Measurements from ENCODE around the gene MTERF2. TPM values are rescaled to one million over a fixed set of nuclear protein-coding genes. Genes with fewer than 3 reads are reported as not detected.
"Not testable (repeated sequence)": the region's sequence is repeated elsewhere in the genome, so short reads cannot be mapped to it uniquely, and the experiment has no call there.

MTERF2 gene
- polyA plus RNA-seq, 2 donors, result 5.8 to 15.0 TPM

GRCh38 chr12:106996102-106996501 is 9.2 kb upstream of the MTERF2 start:
- not testable (repeated sequence) for H3K4me1 ChIP-seq (ENCODE audit: control insufficient read depth in 2 of 2, insufficient read depth in 2 of 2, low read length in 1 of 2); H3K9me3 ChIP-seq (ENCODE audit: control insufficient read depth in 2 of 2, insufficient read depth in 1 of 2, low read depth in 1 of 2, low read length in 1 of 2); H3K27ac ChIP-seq (ENCODE audit: low read depth in 2 of 2, low read length in 1 of 2); H3K36me3 ChIP-seq (ENCODE audit: control insufficient read depth in 2 of 2, insufficient read depth in 2 of 2, low read length in 1 of 2); H3K4me3 ChIP-seq (ENCODE audit: low read depth in 1 of 2, low read length in 2 of 2); H3K27me3 ChIP-seq (ENCODE audit: control insufficient read depth in 1 of 2, insufficient read depth in 2 of 2, low read length in 2 of 2)
- 98 to 99% methylated on average over 5 of the region's 5 CpGs for WGBS, 2 donors

- H3K4me1 ChIP-seq (ENCODE audit: control insufficient read depth in 2 of 2, insufficient read depth in 2 of 2, low read length in 1 of 2), result no peaks in the 10 kb centered on the region
- H3K36me3 ChIP-seq (ENCODE audit: control insufficient read depth in 2 of 2, insufficient read depth in 2 of 2, low read length in 1 of 2), result no peaks in the 10 kb centered on the region
- no peak overlapping the region for H3K27ac ChIP-seq (ENCODE audit: low read depth in 2 of 2, low read length in 1 of 2)
- WGBS, 2 donors, result 57% methylated on average over 2 of the region's 2 CpGs
- H3K9me3 ChIP-seq (ENCODE audit: control insufficient read depth in 2 of 2, insufficient read depth in 1 of 2, low read depth in 1 of 2, low read length in 1 of 2), result no peaks in the 10 kb centered on the region
- H3K4me3 ChIP-seq (ENCODE audit: low read depth in 1 of 2, low read length in 2 of 2), result no peak overlapping the region
- no peaks in the 10 kb centered on the region for H3K27me3 ChIP-seq (ENCODE audit: control insufficient read depth in 1 of 2, insufficient read depth in 2 of 2, low read length in 2 of 2)
Measured at GRCh38 chr12:106994579-106995220, 7.8 kb upstream of the MTERF2 start.

- H3K9me3 ChIP-seq (ENCODE audit: control insufficient read depth in 2 of 2, insufficient read depth in 1 of 2, low read depth in 1 of 2, low read length in 1 of 2), result no peaks in the 10 kb centered on the region
- no peaks in the 10 kb centered on the region for H3K36me3 ChIP-seq (ENCODE audit: control insufficient read depth in 2 of 2, insufficient read depth in 2 of 2, low read length in 1 of 2)
- H3K4me3 ChIP-seq (ENCODE audit: low read depth in 1 of 2, low read length in 2 of 2), result no peak overlapping the region
- peaks cover 0 to 3% of the 10 kb centered on the region in 2 donors for H3K4me1 ChIP-seq (ENCODE audit: control insufficient read depth in 2 of 2, insufficient read depth in 2 of 2, low read length in 1 of 2)
- H3K27me3 ChIP-seq (ENCODE audit: control insufficient read depth in 1 of 2, insufficient read depth in 2 of 2, low read length in 2 of 2), result no peaks in the 10 kb centered on the region
- peak overlapping the region in 1 of 2 donors; percentile 30 for H3K27ac ChIP-seq (ENCODE audit: low read depth in 2 of 2, low read length in 1 of 2)
- 39 to 56% methylated on average over 6 of the region's 6 CpGs for WGBS, 2 donors
Measured at GRCh38 chr12:106987846-106988245, 900 bp upstream of the MTERF2 start.

- 21 to 24% methylated on average over 4 of the region's 4 CpGs for WGBS, 2 donors
- peaks cover 0 to 3% of the 10 kb centered on the region in 2 donors for H3K4me1 ChIP-seq (ENCODE audit: control insufficient read depth in 2 of 2, insufficient read depth in 2 of 2, low read length in 1 of 2)
- peak overlapping the region in 1 of 2 donors; percentile 84 for H3K27ac ChIP-seq (ENCODE audit: low read depth in 2 of 2, low read length in 1 of 2)
- no peaks in the 10 kb centered on the region for H3K36me3 ChIP-seq (ENCODE audit: control insufficient read depth in 2 of 2, insufficient read depth in 2 of 2, low read length in 1 of 2)
- H3K27me3 ChIP-seq (ENCODE audit: control insufficient read depth in 1 of 2, insufficient read depth in 2 of 2, low read length in 2 of 2), result no peaks in the 10 kb centered on the region
- no peaks in the 10 kb centered on the region for H3K9me3 ChIP-seq (ENCODE audit: control insufficient read depth in 2 of 2, insufficient read depth in 1 of 2, low read depth in 1 of 2, low read length in 1 of 2)
- H3K4me3 ChIP-seq (ENCODE audit: low read depth in 1 of 2, low read length in 2 of 2), result peak overlapping the region; percentile 10 to 69
Measured at GRCh38 chr12:106986135-106986534, 811 bp downstream of the MTERF2 start.

- H3K36me3 ChIP-seq (ENCODE audit: control insufficient read depth in 2 of 2, insufficient read depth in 2 of 2, low read length in 1 of 2), result no peaks in the 10 kb centered on the region
- H3K4me3 ChIP-seq (ENCODE audit: low read depth in 1 of 2, low read length in 2 of 2), result peak overlapping the region in 1 of 2 donors; percentile 69
- no peaks in the 10 kb centered on the region for H3K9me3 ChIP-seq (ENCODE audit: control insufficient read depth in 2 of 2, insufficient read depth in 1 of 2, low read depth in 1 of 2, low read length in 1 of 2)
- no peaks in the 10 kb centered on the region for H3K27me3 ChIP-seq (ENCODE audit: control insufficient read depth in 1 of 2, insufficient read depth in 2 of 2, low read length in 2 of 2)
- peaks cover 0 to 3% of the 10 kb centered on the region in 2 donors for H3K4me1 ChIP-seq (ENCODE audit: control insufficient read depth in 2 of 2, insufficient read depth in 2 of 2, low read length in 1 of 2)
- WGBS, 2 donors, result 79 to 88% methylated on average over 5 of the region's 5 CpGs
- no peak overlapping the region for H3K27ac ChIP-seq (ENCODE audit: low read depth in 2 of 2, low read length in 1 of 2)
Measured at GRCh38 chr12:106985479-106985878, 1.5 kb downstream of the MTERF2 start.

- no peaks in the 10 kb centered on the region for H3K27me3 ChIP-seq (ENCODE audit: control insufficient read depth in 1 of 2, insufficient read depth in 2 of 2, low read length in 2 of 2)
- H3K36me3 ChIP-seq (ENCODE audit: control insufficient read depth in 2 of 2, insufficient read depth in 2 of 2, low read length in 1 of 2), result no peaks in the 10 kb centered on the region
- no peak overlapping the region for H3K27ac ChIP-seq (ENCODE audit: low read depth in 2 of 2, low read length in 1 of 2)
- WGBS, 2 donors, result 87 to 92% methylated on average over 6 of the region's 6 CpGs
- no peak overlapping the region for H3K4me3 ChIP-seq (ENCODE audit: low read depth in 1 of 2, low read length in 2 of 2)
- no peaks in the 10 kb centered on the region for H3K9me3 ChIP-seq (ENCODE audit: control insufficient read depth in 2 of 2, insufficient read depth in 1 of 2, low read depth in 1 of 2, low read length in 1 of 2)
- peaks cover 0 to 3% of the 10 kb centered on the region in 2 donors for H3K4me1 ChIP-seq (ENCODE audit: control insufficient read depth in 2 of 2, insufficient read depth in 2 of 2, low read length in 1 of 2)
Measured at GRCh38 chr12:106984588-106985137, 2.3 kb downstream of the MTERF2 start.

- no peak overlapping the region for H3K4me3 ChIP-seq (ENCODE audit: low read depth in 1 of 2, low read length in 2 of 2)
- no peaks in the 10 kb centered on the region for H3K36me3 ChIP-seq (ENCODE audit: control insufficient read depth in 2 of 2, insufficient read depth in 2 of 2, low read length in 1 of 2)
- no peak overlapping the region for H3K27ac ChIP-seq (ENCODE audit: low read depth in 2 of 2, low read length in 1 of 2)
- H3K9me3 ChIP-seq (ENCODE audit: control insufficient read depth in 2 of 2, insufficient read depth in 1 of 2, low read depth in 1 of 2, low read length in 1 of 2), result no peaks in the 10 kb centered on the region
- peaks cover 0 to 3% of the 10 kb centered on the region in 2 donors for H3K4me1 ChIP-seq (ENCODE audit: control insufficient read depth in 2 of 2, insufficient read depth in 2 of 2, low read length in 1 of 2)
- no peaks in the 10 kb centered on the region for H3K27me3 ChIP-seq (ENCODE audit: control insufficient read depth in 1 of 2, insufficient read depth in 2 of 2, low read length in 2 of 2)
- WGBS, 2 donors, result 74 to 87% methylated on average over 1 of the region's 1 CpG
Measured at GRCh38 chr12:106982229-106982628, 4.7 kb downstream of the MTERF2 start.

GRCh38 chr12:106981788-106982187 is 5.2 kb downstream of the MTERF2 start:
- Histone ChIP-seq H3K27ac (ENCODE audit: low read depth in 2 of 2, low read length in 1 of 2) (no peak overlapping the region), H3K27me3 (ENCODE audit: control insufficient read depth in 1 of 2, insufficient read depth in 2 of 2, low read length in 2 of 2) (no peaks in the 10 kb centered on the region), H3K4me1 (ENCODE audit: control insufficient read depth in 2 of 2, insufficient read depth in 2 of 2, low read length in 1 of 2) (peaks cover 0 to 3% of the 10 kb centered on the region in 2 donors), H3K36me3 (ENCODE audit: control insufficient read depth in 2 of 2, insufficient read depth in 2 of 2, low read length in 1 of 2) (no peaks in the 10 kb centered on the region), H3K9me3 (ENCODE audit: control insufficient read depth in 2 of 2, insufficient read depth in 1 of 2, low read depth in 1 of 2, low read length in 1 of 2) (no peaks in the 10 kb centered on the region), H3K4me3 (ENCODE audit: low read depth in 1 of 2, low read length in 2 of 2) (no peak overlapping the region)
- 82 to 86% methylated on average over 3 of the region's 3 CpGs for WGBS, 2 donors

GRCh38 chr12:106980944-106981343 is 6.0 kb downstream of the MTERF2 start:
- H3K4me3 ChIP-seq (ENCODE audit: low read depth in 1 of 2, low read length in 2 of 2), result no peak overlapping the region
- no peak overlapping the region for H3K27ac ChIP-seq (ENCODE audit: low read depth in 2 of 2, low read length in 1 of 2)
- H3K4me1 ChIP-seq (ENCODE audit: control insufficient read depth in 2 of 2, insufficient read depth in 2 of 2, low read length in 1 of 2), result peaks cover 0 to 2% of the 10 kb centered on the region in 2 donors
- H3K36me3 ChIP-seq (ENCODE audit: control insufficient read depth in 2 of 2, insufficient read depth in 2 of 2, low read length in 1 of 2), result no peaks in the 10 kb centered on the region
- no peaks in the 10 kb centered on the region for H3K9me3 ChIP-seq (ENCODE audit: control insufficient read depth in 2 of 2, insufficient read depth in 1 of 2, low read depth in 1 of 2, low read length in 1 of 2)
- WGBS, 2 donors, result 69 to 81% methylated on average over 7 of the region's 7 CpGs
- H3K27me3 ChIP-seq (ENCODE audit: control insufficient read depth in 1 of 2, insufficient read depth in 2 of 2, low read length in 2 of 2), result no peaks in the 10 kb centered on the region
